Astrocyte of the cerebellum (primary cell): Measurements from ENCODE around the gene GOLGB1.

Source experiments
- DNase-seq: peaks from one replicate; pipeline ENCODE4 v3.0.0-alpha.2; 2011; ENCODE audit warnings: low read depth
- H3K4me3 ChIP-seq: 2 replicates; pipeline ENCODE4 v1.5.1; 2011; ENCODE audit warnings: mild to moderate bottlenecking, low read depth, low read length, moderate library complexity
- in situ Hi-C: cut with HindIII; loops from 2 replicates; pipeline ENCODE4 v1.10.0; 2017; ENCODE audit warnings: low sequenced_read_pairs
- TF ChIP-seq, protein P1 (sequence below): IDR thresholded peaks from 2 replicates; pipeline ENCODE4 v1.5.1; 2012; ENCODE audit warnings: low read length, low read depth, moderate library complexity, mild to moderate bottlenecking; ENCODE audit errors: missing control alignments

Gene GOLGB1

DNA sequence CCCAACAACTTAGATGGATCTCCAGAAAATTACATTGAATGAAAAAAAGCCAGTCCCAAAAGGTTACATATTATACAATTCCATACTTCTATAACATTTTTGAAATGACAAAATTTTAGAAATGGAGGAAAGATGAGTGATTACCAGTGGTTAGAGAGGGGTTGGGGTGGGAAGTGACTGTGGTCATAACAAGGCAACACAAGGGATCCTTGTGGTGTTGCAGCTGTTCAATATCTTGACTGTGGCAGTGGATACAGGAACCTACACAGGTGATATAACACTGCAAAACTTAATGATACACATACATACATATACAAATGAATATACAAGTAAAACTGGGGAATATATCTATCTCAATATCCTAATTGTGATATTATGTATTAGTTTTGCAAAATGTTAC lies 9.6 kb downstream of the GOLGB1 start:
- TF ChIP-seq, protein P1, sequence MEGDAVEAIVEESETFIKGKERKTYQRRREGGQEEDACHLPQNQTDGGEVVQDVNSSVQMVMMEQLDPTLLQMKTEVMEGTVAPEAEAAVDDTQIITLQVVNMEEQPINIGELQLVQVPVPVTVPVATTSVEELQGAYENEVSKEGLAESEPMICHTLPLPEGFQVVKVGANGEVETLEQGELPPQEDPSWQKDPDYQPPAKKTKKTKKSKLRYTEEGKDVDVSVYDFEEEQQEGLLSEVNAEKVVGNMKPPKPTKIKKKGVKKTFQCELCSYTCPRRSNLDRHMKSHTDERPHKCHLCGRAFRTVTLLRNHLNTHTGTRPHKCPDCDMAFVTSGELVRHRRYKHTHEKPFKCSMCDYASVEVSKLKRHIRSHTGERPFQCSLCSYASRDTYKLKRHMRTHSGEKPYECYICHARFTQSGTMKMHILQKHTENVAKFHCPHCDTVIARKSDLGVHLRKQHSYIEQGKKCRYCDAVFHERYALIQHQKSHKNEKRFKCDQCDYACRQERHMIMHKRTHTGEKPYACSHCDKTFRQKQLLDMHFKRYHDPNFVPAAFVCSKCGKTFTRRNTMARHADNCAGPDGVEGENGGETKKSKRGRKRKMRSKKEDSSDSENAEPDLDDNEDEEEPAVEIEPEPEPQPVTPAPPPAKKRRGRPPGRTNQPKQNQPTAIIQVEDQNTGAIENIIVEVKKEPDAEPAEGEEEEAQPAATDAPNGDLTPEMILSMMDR = no peak
- in situ Hi-C loops = no loop called here
- no peak for DNase-seq

DNA sequence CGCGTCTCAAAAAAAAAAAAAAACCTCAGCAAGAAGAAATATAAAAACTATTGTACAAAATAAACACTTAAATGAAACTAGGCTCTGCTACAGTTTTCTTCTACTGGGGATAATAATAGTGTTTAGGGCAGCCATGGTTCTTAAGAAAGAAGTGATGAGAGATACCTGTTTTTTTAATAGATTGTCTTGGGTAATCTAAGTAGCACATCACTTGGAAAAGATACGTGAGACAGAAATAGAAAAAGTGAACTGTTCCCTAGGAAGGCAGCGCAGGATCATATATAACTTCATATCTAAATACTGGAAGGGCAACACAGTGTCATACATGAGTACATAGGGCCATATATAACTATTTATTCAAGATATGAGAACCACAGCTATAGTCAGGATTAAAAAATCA lies 11.9 kb downstream of the GOLGB1 start:
- no peak overlapping the region for H3K4me3 ChIP-seq
- no peak for DNase-seq
- in situ Hi-C loops = no loop called here
- TF ChIP-seq, protein P1 = no peak

More for the DNA sequence above, 9.6 kb downstream of the GOLGB1 start:
- no peak overlapping the region for H3K4me3 ChIP-seq

DNA sequence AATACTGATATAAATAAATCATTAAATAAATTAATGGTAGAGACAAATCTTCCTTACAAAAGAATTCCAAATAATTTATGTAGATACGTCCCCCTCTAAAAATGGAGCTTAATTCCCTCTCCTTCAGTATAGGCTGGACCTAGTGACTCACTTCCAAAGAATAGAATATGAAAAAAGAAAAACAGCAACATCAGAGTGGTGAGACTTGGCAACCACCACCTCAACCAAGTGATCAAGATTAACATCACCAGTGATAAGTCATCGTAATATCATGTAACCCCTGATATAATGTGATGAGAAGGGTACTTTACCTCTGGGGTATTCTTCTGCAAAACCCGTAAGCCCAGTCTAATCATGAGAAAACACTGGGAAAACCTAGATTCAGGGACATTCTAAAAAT lies 13.4 kb downstream of the GOLGB1 start:
- no peak for DNase-seq
- H3K4me3 ChIP-seq = no peak overlapping the region
- in situ Hi-C loops = no loop called here
- TF ChIP-seq, protein P1 = no peak

DNA sequence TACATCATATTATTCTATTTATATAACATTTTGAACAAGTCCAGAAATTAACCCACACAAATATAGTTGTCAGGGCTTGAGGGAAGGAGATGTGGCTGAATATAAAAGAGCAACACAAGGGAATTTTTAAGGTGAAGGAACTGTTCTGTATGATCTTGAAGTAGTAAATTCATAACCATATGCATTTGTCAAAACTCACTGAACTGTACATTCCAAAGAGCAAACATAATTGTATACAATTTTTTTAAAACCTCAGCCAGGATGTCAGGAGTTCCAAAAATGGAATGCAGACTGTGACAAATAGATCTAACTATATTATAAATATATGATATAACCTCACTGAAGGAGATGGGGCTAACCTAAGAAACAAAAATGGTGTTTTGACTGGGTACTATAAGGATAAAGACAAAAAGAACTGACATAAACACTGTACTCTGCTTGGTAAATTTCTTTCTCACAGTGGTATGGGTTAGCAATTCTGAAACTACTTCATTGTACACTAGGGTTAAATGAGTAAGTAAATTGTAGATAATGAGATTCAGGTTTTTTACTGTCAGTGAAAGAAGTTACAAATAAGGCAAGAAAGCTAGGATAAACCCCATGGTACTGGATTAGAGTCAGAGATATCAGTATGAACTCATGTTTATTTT lies 14.4 kb downstream of the GOLGB1 start:
- TF ChIP-seq, protein P1 = no peak
- DNase-seq = no peak
- in situ Hi-C loops = no loop called here
- H3K4me3 ChIP-seq = no peak overlapping the region

DNA sequence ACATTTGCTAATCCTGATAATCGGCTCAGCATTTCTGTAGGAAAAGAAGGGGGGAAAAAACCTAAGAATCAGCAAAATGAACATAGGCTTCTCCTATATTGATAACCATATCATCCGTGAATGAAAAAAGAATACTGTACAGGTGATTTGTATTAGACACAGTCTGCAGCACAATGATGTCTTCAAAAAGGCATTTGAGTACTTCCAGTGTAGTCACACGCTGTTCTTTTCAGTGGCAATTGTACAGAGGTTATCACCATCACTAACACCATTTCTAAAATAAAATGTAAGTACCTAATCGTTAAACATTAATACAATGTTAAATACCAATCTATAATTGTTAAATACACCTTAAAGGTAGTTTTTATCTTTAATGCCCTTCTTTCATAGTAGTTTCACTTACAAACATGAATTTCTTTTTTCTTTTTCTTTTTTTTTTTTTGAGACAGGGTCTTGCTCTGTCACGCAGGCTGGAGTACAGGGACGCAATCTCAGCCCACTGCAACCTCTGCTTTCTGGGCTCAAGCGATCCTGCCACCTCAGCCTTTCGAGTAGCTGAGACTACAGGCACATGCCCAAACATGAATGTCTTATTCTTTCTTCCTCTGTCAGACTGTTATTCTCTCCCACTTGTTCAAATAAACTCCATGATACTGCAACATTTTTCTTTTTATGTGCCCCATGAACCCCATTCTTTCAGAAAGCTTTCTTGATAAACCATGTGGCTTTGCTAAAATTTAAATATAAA lies 18.4 kb downstream of the GOLGB1 start:
- no peak overlapping the region for H3K4me3 ChIP-seq
- in situ Hi-C loops = no loop called here
- TF ChIP-seq, protein P1 = no peak
- DNase-seq = no peak

DNA sequence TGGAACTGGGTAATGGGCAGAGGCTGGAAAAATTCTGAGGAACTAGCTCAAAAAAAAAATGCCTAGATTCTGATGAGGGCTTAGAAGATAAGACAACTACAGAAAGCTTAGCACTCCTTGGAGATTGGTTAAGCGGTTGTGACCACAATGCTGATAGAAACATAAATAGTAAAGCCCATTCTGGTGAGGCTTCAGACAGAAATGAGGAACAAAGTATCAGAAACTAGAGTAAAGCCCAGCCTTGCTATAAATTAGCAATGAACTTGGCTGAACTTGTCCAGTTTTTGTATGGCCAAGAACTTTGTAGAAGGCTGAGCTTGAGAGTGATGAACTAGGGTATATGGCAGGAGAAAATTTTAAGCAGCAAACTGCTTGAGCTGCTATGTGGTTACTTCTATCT lies 25.4 kb downstream of the GOLGB1 start:
- no peak for DNase-seq
- in situ Hi-C loops = no loop called here
- no peak overlapping the region for H3K4me3 ChIP-seq
- TF ChIP-seq, protein P1 = no peak
